ENCODE data around the gene YWHAG. TPM values are rescaled to one million over a fixed set of nuclear protein-coding genes. Genes with fewer than 3 reads are reported as not detected.
"Not testable (repeated sequence)": the region's sequence is repeated elsewhere in the genome, so short reads cannot be mapped to it uniquely, and the experiment has no call there.

Gene YWHAG
- total RNA-seq, 2 experiments from 2014 or later: 62.7 to 66.5 TPM

DNA sequence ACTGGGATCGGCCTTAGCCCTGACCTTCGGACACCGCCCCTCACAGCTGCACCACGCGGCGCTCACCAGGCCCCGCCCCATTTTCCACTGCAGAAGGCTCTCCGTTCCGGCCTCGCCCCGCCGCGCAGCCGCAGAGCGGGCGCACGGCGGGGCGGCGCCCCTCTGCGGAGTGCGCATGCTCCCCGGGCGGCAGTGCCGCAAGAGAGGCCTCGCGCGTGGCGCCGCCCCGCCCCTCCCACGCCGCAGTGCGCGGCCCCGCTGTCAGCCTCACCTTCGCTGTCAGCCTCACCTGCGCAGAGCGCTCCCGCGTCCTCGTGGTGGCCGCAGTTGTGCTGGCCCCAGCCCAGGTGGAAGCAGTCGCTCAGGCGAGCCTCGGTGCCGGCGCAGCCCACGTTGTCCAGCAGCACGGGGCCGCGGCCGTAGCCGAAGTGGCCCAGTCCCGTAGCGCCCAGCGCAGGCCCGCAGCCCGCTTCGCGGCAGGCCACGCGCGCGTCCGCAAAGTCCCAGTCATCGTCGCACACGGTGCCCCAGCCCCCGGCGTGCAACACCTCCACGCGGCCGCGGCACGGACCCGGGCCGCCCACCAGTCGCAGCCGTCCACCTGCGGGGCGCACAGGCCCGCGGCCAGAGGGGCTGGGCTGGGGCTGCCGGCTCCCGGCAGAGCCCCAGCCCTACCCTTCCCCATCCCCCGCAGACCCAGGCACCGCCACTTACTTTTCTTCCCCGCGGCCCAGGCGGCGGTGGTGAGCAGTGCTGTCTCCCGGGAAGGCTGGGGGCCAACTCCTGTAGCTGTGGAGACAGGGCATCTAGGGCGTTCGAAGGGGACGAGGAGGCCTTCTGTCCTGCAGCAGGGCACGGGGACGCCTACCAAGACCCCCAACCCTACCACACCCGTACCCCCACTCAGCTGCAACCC, 34.6 kb upstream of the YWHAG start:
- Mint-ChIP-seq H3K27ac (peak overlapping the region; percentile 98), H3K4me1 (peaks cover 15% of the 10 kb centered on the region), H3K36me3 (no peaks in the 10 kb centered on the region), H3K27me3 (no peaks in the 10 kb centered on the region), H3K4me3 (peak overlapping the region; percentile 87), H3K9me3 (no peaks in the 10 kb centered on the region)
- POLR2A ChIA-PET: interaction anchor here (0.6 to 1.7 kb wide), 6 partner anchors 25 to 75 kb away, joined by 3 to 10 read pairs (median 4); partner anchors contain the start of gene YWHAG
- DNase-seq (peak; percentile 97), ATAC-seq (ENCODE audit: low read depth) (peak; percentile 86)

DNA sequence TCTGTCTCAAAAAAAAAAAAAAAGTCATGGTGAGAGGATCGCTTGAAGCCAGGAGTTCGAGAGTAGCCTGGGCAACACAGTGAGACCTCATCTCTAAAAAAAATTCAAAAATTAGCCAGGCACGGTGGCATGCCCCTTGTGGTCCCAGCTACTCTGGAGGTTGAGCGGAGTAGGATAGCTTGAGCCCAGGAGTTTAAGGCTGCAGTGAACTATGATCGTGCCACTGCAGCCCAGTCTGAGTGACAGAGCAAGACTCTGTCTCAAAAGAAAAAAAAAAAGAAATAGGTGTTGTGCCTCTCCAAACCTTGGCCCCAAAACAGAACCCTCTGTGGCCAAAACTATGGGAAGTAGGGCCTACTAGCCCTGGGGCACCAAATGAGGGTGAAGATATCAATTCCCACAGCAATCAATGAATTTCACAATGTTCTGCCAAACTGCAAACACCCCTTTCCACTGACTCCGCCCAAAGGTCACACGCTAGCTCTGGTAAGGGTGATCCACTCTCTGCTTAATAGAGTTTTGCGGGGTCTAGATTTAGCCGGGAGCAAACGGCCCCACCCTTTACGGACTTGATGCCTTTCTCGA, 33.8 kb upstream of the YWHAG start:
- Mint-ChIP-seq H3K4me3 (peak overlapping the region; percentile 87), H3K27me3 (no peaks in the 10 kb centered on the region), H3K9me3 (no peaks in the 10 kb centered on the region), H3K4me1 (peaks cover 11% of the 10 kb centered on the region), H3K27ac (peak overlapping the region; percentile 98), H3K36me3 (no peaks in the 10 kb centered on the region)
- ATAC-seq (ENCODE audit: low read depth) (peak; percentile 10), DNase-seq (no peak)
- POLR2A ChIA-PET: interaction anchor here (0.9 to 1.7 kb wide), 3 partner anchors 28 to 35 kb away, joined by 3 to 10 read pairs (median 6); partner anchors contain the start of gene YWHAG

DNA sequence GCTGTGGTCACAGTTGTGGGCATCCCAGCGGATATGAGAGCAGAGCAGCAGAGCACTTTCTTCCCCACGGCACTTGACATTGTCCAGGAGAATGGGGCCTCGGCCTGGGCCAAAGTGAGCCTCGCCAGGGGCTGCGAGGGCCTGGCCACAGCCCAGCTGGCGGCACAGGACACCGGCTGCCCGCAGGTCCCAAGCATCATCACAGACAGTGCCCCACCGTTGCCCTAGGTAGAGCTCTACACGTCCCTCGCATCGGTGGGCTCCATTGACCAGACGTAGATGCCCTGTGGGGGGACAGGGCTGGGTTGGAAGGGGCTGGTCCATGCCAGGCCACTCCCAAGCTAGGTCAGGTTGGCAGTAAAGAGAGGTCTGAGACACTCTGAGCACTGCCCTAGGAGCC, 31.3 kb upstream of the YWHAG start:
- ATAC-seq (ENCODE audit: low read depth): no peak
- no peak overlapping the region for H3K27ac Mint-ChIP-seq

DNA sequence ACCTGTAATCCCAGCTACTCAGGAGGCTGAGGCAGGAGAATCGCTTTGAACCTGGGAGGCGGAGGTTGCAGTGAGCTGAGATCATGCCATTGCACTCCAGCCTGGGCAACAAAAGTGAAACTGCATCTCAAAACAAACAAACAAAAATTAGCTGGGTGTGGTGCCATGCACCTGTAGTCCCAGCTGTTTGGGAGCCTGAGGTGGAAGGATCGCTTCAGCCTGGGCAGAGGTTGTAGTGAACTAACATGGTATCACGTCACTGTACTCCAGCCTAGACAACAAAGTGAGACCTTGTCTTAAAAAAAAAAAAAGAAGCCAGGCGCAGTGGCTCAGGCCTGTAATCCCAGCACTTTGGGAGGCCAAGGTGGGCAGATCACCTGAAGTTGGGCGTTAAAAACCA, 29.0 kb upstream of the YWHAG start:
- DNase-seq; H3K9me3 Mint-ChIP-seq; H3K4me1 Mint-ChIP-seq; H3K27me3 Mint-ChIP-seq; H3K27ac Mint-ChIP-seq; H3K4me3 Mint-ChIP-seq; H3K36me3 Mint-ChIP-seq; ATAC-seq (ENCODE audit: low read depth); POLR2A ChIA-PET: not testable (repeated sequence)

More for the DNA sequence above, 31.3 kb upstream of the YWHAG start:
- no peak for DNase-seq
- POLR2A ChIA-PET: no interaction called here
- Mint-ChIP-seq H3K4me1 (peaks cover 7% of the 10 kb centered on the region), H3K27me3 (no peaks in the 10 kb centered on the region), H3K36me3 (no peaks in the 10 kb centered on the region), H3K9me3 (no peaks in the 10 kb centered on the region), H3K4me3 (no peak overlapping the region)

DNA sequence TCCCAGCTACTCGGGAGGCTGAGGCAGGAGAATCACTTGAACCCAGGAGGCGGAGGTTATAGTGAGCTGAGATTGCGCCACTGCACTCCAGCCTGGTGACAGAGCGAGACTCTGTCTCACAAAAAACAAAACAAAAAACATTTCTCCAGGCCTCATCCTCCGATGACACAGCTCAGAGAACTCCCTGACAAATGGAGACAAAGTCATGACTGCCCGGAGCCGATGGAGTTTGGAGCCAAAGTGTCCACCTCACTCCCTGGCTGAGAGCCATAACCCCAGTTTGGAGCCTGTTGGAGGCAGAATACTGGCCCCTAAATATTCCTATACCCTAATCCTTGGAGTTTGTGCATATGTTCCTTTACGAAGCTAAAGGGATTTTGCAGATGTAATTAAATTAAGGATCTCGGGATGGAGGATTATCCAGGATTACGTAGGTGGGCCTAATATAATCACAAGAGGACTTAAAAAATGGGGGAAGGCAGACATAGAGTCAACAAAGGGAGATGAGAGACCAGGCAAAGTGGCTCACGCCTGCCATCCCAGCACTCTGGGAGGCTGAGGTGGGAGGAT, 28.0 kb upstream of the YWHAG start:
- DNase-seq (no peak), ATAC-seq (ENCODE audit: low read depth) (no peak)
- Mint-ChIP-seq H3K9me3 (no peaks in the 10 kb centered on the region), H3K27ac (no peak overlapping the region), H3K27me3 (no peaks in the 10 kb centered on the region), H3K36me3 (no peaks in the 10 kb centered on the region), H3K4me1 (peaks cover 3% of the 10 kb centered on the region), H3K4me3 (no peak overlapping the region)
- POLR2A ChIA-PET: interaction anchor here (0.8 kb wide), 1 partner anchor 28 kb away, joined by 4 read pairs; the partner anchor contains the start of gene YWHAG

DNA sequence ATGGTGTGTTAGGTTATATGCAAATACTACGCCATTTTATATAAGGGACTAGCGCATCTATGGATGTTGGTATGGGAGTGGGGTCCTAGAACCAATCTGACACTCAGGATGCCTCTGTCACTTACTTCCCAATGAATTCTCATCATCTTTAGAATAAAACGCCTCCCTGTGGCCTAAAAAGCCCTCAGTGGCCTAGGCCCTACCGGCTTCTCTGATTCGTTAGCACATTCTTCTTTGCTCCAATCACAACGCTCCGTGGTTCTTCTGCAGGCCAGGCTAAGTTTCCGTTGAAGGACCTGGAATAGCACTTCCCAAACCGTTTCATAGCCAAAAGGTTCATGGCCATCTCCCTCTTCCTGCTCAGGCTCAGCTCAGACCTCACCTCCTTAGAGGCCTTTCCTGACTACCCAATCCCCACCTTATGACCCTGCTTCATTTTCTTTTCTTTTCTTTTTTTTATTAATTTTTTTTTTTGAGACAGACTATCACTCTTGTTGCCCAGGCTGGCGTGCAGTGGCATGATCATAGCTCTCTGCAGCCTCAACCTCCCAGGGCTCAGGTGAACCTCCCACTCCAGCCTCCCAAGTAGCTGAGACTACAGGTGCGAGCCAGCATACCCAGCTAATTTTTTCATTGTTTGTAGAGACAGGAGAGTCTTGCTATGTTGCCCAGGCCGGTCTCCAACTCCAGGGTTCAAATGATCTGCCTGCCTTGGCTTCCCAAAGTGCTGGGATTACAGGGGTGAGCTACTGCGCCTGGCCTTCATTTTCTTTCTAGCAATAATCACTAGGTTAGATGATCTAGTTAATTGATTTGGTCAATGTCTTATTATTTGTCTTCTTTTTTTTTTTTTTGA, 24.5 kb upstream of the YWHAG start:
- H3K4me3 Mint-ChIP-seq: no peak overlapping the region
- ATAC-seq (ENCODE audit: low read depth) (no peak), DNase-seq (no peak)
- peaks cover 2% of the 10 kb centered on the region for H3K4me1 Mint-ChIP-seq
- no peaks in the 10 kb centered on the region for H3K36me3 Mint-ChIP-seq
- no peak overlapping the region for H3K27ac Mint-ChIP-seq
- no peaks in the 10 kb centered on the region for H3K9me3 Mint-ChIP-seq
- POLR2A ChIA-PET: interaction anchor here (0.5 kb wide), 1 partner anchor 24 kb away, joined by 5 read pairs; no protein-coding TSS in a partner anchor
- H3K27me3 Mint-ChIP-seq: no peaks in the 10 kb centered on the region

DNA sequence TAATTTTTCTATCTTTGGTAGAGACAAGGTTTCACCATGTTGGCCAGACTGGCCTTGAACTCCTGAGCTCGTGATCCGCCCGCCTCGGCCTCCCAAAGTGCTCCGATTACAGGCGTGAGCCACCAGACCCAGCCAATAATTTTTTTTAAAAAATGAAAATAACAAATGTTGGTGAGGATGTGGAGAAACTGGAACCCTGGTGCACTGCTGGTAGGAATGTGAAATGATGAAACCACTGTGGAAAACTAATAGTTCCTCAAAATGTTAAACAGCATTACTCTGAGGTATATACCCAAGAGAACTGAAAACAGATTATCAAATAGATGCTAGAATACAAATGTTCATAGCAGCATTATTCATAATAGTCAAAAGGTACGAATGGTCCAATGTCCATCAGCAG, 23.0 kb upstream of the YWHAG start:
- Mint-ChIP-seq H3K4me3 (no peak overlapping the region), H3K27ac (no peak overlapping the region), H3K4me1 (peaks cover 2% of the 10 kb centered on the region), H3K27me3 (peaks cover 2% of the 10 kb centered on the region), H3K36me3 (no peaks in the 10 kb centered on the region), H3K9me3 (no peaks in the 10 kb centered on the region)
- DNase-seq (no peak), ATAC-seq (ENCODE audit: low read depth) (no peak)
- POLR2A ChIA-PET: interaction anchor here (0.9 kb wide), 1 partner anchor 15 kb away, joined by 5 read pairs; no protein-coding TSS in a partner anchor

DNA sequence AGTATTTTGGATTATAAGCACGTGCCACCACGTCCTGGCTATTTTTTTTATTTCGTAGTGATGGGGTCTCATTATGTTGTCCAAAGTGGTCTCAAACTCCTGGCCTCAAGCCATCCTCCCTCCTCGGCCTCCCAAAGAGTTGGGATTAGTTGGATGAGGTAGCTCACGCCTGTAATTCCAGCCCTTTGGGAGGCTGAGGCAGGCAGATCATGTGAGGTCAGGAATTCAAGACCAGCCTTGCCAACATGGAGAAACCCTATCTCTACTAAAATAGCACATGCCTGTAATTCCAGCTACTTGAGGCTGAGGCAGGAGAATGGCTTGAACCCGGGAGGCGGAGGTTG, 21.8 kb upstream of the YWHAG start:
- Mint-ChIP-seq H3K4me3 (peak overlapping the region; percentile 80), H3K9me3 (no peaks in the 10 kb centered on the region), H3K27me3 (peaks cover 2% of the 10 kb centered on the region), H3K27ac (peak overlapping the region; percentile 54), H3K36me3 (no peaks in the 10 kb centered on the region), H3K4me1 (peaks cover 2% of the 10 kb centered on the region)
- DNase-seq: no peak
- ATAC-seq (ENCODE audit: low read depth): no peak
- POLR2A ChIA-PET: no interaction called here

DNA sequence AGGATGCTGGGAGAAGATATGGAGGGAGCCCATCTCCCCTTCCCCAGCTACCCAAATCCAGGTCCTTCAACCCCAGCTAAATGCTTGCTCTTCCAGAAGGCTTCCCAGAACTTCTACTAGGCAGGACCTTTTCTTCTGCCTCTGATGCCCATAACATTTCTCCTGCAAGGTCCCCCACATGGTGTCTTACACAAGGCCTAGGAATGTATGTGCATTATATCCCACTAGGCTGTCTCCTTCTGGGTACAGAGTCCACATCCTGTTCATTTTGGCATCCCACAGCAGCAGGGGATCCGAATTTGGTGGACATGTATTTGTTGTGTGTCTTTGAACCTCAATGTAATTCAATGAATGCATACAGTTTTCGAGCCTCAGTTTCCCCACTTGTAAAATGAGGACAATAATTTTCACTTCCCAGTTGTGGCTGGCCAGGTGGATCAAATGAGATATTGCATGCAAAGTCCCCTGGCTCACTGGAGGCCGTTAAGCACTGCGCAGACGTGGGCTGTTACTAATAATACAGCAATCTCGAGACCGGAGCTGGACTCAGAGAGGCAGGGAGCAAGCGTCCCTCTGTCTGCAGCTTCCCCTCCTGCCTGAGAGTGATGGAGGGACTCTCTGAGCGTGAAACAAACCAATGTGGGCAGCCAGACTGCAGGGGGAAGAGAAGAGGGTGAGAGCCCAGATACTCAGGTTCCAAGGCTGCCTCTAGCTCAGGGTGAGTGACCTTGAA, 18.6 kb upstream of the YWHAG start:
- no peaks in the 10 kb centered on the region for H3K9me3 Mint-ChIP-seq
- peaks cover 16% of the 10 kb centered on the region for H3K27me3 Mint-ChIP-seq
- DNase-seq: no peak
- H3K4me1 Mint-ChIP-seq: peaks cover 2% of the 10 kb centered on the region
- no peaks in the 10 kb centered on the region for H3K36me3 Mint-ChIP-seq
- ATAC-seq (ENCODE audit: low read depth): no peak
- no peak overlapping the region for H3K27ac Mint-ChIP-seq
- H3K4me3 Mint-ChIP-seq: no peak overlapping the region
- POLR2A ChIA-PET: interaction anchor here (1.4 kb wide), 1 partner anchor 18 kb away, joined by 4 read pairs; the partner anchor contains the start of gene YWHAG

DNA sequence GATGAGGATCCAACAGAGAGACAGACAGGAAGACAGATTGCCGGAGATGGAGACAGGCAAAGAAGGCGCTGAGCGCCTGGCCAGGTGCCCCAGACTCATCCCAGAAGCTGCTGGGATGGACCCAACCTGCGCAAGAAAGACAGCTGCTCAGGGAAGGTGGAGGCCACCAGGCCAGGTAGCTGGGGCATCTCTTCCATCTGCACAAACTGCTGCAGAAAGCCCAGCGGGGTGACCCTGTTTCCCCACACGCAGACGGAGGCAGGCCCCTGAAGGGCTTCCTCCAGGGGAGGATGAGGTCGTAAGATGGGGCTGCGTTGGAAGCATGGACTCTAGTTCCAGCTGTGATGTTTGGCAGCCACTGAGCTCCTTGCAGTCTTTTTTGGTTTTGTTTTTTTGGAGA, 16.5 kb upstream of the YWHAG start:
- POLR2A ChIA-PET: no interaction called here
- Mint-ChIP-seq H3K27me3 (peaks cover 18% of the 10 kb centered on the region), H3K36me3 (no peaks in the 10 kb centered on the region), H3K27ac (no peak overlapping the region), H3K4me3 (no peak overlapping the region), H3K9me3 (no peaks in the 10 kb centered on the region), H3K4me1 (peaks cover under 1% of the 10 kb centered on the region)
- ATAC-seq (ENCODE audit: low read depth) (no peak), DNase-seq (no peak)

DNA sequence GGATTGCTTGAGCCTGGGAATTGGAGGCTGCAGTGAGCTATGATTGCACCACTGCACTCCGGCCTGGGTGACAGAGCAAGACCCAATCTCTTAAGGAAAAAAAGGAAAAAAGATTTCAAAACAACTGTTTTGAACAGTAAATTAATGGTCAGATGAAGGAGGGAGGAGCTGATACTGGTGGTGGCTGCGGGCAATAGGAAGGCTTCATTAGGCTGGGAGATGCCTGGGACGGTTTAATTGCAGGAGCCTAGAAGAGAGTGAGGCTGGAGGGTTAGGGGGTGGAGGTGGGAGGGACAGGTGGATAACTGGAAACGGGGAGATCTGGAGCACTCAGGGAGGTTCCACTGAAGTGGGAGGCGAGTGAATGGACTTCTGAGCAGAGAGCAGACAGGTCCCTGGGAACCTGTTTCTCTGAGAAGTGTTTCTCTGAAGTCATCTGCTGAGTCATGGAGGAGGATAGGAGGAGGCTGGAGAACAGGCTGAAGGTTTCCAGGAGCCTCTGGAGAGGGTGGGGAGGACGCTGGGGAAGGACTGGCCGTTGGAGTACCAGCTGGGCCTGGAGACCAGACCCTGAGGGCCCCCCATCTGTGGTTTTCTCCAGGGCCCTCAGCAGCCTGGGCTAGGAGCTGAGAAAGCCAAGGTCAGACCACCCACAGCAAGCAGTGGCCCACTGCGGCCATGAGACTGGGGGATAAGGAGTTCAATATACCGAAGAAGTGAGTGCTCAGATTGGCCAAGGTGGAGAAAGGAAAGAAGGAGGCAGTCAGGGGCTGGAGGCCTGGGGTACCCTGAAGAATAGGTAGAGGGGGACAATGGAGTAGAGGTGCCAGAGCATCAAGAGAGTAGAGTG, 14.4 kb upstream of the YWHAG start:
- DNase-seq: no peak
- Mint-ChIP-seq H3K27ac (peak overlapping the region; percentile 52), H3K27me3 (peaks cover 23% of the 10 kb centered on the region), H3K9me3 (no peaks in the 10 kb centered on the region), H3K36me3 (no peaks in the 10 kb centered on the region), H3K4me3 (no peak overlapping the region), H3K4me1 (no peaks in the 10 kb centered on the region)
- POLR2A ChIA-PET: no interaction called here
- no peak for ATAC-seq (ENCODE audit: low read depth)

DNA sequence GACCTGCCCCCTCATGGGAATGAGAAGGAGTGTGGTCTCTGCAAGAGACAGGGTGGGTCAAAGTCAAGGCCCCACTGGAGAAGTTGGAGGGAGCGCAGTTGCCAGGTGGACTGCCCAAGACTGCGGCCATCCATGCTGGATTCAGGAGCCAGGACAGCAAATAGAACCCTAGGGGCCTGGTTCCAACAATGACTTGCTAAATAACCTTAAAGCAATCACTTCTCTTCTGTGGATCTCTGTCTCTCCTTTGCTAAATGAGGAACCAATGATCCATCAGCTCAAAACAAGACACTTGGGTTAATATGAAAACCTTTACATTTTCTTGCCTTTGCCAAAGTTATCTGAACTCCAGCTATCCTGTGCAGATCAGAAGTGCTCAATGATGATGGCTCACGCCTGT, 12.6 kb upstream of the YWHAG start:
- Mint-ChIP-seq H3K9me3 (no peaks in the 10 kb centered on the region), H3K4me3 (no peak overlapping the region), H3K36me3 (no peaks in the 10 kb centered on the region), H3K4me1 (no peaks in the 10 kb centered on the region), H3K27me3 (peaks cover 20% of the 10 kb centered on the region), H3K27ac (no peak overlapping the region)
- DNase-seq: no peak
- POLR2A ChIA-PET: no interaction called here
- no peak for ATAC-seq (ENCODE audit: low read depth)

All from activated naive CD8-positive, alpha-beta T cell treated with anti-CD3 and anti-CD28 coated beads, Interleukin-2, amount 10 ng/mL, durations not matched to agents 7 days and 5 days (primary cell).